ENCODE data around the gene TEX14. TPM values are rescaled to one million over a fixed set of nuclear protein-coding genes. Genes with fewer than 3 reads are reported as not detected.
"Not testable (repeated sequence)": the region's sequence is repeated elsewhere in the genome, so short reads cannot be mapped to it uniquely, and the experiment has no call there.

Gene TEX14
- total RNA-seq, 1 donor, result 0.27 TPM

- no peak for DNase-seq (ENCODE audit: low read depth in 2 of 3, low spot score in 2 of 3)
Measured at GRCh38 chr17:58570758-58571157, 121.1 kb downstream of the TEX14 start.

DNA sequence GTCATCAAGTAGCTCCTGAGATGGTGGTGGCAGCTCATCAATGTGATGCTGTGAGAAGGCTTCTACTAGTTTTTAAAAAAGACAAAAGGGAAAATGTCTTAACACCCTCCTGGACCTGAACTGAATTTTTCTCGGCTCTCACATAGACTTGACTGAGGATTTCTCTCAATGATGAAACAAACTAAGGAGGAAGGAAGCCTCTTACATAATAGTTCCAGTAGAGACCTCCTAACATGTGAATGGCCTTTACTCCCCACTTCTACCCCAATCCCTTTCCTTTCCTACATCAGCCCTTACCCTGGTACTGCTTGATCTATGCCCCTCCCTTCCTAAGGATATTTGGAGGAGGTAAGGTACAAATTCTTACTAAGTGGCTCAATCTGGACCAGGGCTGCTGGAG, 122.6 kb downstream of the TEX14 start:
- DNase-seq (ENCODE audit: low read depth in 2 of 3, low spot score in 2 of 3), result no peak

DNA sequence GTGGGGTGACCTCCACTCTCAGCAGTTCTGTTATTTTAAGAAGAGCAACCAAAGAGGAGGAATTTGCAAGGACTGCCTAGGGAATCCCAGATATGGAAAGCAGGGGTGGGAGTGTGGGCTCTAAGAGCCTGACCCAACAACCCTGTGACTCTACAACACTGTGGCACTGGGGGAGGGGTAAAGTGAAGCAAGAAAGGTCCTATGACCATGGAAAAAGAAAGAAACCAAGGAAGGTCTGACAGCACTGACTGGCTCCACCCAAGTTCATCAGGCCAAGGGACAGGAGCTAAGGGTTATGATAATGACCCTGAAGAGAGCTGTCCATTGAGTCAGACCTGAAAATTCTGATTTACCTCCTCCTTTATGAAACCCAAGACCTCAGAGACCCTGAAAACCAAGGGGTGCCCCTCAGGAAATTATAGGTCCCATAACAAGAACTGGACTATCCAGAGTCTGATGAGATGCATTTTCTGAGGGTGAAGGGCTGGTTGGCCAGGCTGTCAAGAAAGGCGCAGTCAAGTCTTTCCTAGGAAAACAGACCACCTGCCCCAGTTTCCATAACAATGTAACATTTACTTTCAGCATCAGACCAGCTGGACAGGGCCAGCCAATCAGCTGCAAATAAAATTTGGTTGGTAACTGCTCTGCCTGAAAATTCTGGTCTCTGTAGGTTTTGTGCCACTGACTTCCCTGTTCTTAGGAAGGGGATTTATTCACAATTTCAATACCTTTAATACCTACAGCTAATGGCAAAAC, 123.6 kb downstream of the TEX14 start:
- DNase-seq (ENCODE audit: low read depth in 2 of 3, low spot score in 2 of 3), result peak in 1 of 3 donors; percentile 27

GRCh38 chr17:58565389-58566311, 126.2 kb downstream of the TEX14 start:
- DNase-seq (ENCODE audit: low read depth in 2 of 3, low spot score in 2 of 3), result no peak

- no peak for DNase-seq (ENCODE audit: low read depth in 2 of 3, low spot score in 2 of 3)
Measured at GRCh38 chr17:58564971-58565370, 126.9 kb downstream of the TEX14 start.

- DNase-seq (ENCODE audit: low read depth in 2 of 3, low spot score in 2 of 3), result no peak
Measured at GRCh38 chr17:58564243-58564642, 127.6 kb downstream of the TEX14 start.

GRCh38 chr17:58560511-58560910, 131.3 kb downstream of the TEX14 start:
- DNase-seq (ENCODE audit: low read depth in 2 of 3, low spot score in 2 of 3), result no peak

GRCh38 chr17:58557981-58558380, 133.9 kb downstream of the TEX14 start:
- DNase-seq (ENCODE audit: low read depth in 2 of 3, low spot score in 2 of 3), result no peak

DNA sequence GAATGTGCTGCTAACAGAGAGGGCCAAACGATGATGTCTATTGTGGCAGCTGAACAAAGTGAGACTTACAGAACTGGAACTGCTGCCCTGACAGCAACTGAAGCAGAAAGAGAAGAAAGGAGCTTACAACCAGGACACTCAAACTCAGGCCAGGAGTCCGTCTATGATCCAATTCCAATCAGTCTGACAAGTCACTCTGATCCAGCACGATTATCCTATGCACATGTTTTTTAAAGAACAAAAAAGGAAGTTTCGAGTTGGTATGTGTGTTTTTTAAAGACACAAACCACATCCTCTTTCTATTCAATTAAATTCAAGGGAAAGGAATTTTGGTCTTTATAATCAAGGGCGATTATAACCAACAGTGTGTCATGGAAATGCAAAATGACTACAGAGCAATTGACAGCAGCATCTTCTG, 135.0 kb downstream of the TEX14 start:
- DNase-seq (ENCODE audit: low read depth in 2 of 3, low spot score in 2 of 3), result peak in 2 of 3 donors; percentile 25 to 67

DNA sequence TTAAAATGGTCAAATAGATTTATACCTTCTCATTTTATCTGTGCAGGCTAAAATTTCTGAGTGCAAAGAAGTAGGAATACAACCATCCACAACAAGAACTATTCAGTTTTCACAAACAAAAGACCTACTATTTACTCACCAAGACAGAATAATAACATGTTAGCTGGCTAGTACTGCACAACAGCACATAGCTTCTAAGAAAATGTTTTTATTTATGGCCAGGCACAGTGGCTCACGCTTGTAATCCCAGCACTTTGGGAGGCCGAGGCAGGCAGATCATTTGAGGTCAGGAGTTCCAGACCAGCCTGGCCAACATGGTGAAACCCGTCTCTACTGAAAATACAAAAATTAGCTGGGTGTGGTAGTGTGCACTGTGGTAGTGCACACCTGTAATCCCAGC, 136.7 kb downstream of the TEX14 start:
- not testable (repeated sequence) for DNase-seq (ENCODE audit: low read depth in 2 of 3, low spot score in 2 of 3)

DNA sequence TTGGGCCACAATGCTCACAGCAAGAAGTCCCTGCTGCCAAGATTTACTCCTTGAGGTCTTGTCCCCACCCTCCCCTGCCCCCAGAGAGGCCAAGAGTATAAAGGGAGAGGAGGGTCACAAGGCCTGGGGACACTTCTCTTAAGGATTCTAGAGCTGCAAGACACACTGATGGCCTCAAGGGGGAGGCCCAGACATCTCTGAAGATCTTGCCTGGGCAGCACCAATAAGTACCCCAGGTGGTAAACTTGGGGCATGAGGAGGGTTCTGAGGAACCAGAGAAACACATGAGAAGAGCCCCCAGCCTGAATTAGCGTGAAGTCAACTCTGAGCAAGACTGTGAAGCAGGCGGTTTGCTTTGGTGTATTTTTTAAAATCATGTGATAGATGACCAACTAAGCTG, 150.6 kb downstream of the TEX14 start:
- peak in 1 of 3 donors; percentile 46 for DNase-seq (ENCODE audit: low read depth in 2 of 3, low spot score in 2 of 3)

DNA sequence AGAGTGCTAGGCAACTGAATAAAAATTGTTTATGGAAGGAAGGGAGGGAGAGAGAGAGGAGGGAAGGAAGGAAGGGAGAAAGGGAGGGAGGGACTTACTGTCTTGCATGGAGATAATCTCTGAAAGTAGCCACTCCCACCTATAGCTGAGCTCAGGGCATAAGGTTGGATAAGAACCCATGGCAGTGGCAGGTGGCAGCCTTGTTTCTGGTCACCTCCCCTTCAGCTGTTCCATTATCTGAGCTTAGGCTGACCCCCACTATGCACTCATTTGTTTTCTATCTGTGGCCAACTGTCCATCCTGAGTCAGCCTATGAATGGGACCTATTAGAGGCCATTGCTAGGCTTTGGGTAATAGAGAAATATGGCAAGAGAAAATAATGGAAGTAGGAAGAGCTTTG, 152.1 kb downstream of the TEX14 start:
- DNase-seq (ENCODE audit: low read depth in 2 of 3, low spot score in 2 of 3), result no peak

GRCh38 chr17:58538811-58539409, 152.9 kb downstream of the TEX14 start:
- DNase-seq (ENCODE audit: low read depth in 2 of 3, low spot score in 2 of 3), result no peak

DNA sequence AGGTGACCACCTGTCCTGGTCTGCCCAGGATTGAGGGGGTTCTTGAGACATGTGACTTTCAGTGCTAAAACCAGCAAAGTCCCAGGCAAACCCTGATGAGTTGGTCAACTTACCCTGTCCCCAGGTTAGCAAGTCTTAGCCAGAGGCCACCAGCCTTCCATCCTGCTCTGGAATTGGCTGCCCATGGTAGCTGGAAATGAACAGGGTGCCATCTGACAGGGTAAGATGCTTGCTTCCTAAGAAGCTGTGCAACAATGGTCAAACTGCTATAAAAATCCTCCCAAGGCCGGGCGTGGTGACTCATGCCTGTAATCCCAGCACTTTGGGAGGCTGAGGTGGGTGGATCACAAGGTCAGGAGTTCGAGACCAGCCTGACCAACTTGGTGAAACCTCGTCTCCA, 154.6 kb downstream of the TEX14 start:
- DNase-seq (ENCODE audit: low read depth in 2 of 3, low spot score in 2 of 3), result no peak

DNA sequence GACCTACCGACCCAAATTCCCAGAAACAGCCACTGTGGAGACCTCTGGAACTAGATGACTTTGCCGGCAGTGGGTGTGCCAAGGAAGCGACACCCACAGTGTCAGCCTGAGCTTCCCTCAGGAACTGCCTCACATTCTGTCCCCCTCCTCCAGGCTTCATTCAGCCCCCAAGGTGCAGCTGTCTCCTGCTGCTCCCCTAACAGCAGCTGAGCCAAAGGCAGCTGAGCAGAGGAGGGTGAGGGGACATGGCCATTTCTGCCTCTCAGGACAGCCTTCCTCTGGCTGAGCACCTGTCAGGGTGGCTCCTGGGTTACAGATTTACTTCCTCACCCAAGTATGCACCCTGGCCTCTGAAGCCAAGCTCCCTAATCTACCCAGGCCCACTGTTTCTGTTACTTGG, 155.3 kb downstream of the TEX14 start:
- no peak for DNase-seq (ENCODE audit: low read depth in 2 of 3, low spot score in 2 of 3)

DNA sequence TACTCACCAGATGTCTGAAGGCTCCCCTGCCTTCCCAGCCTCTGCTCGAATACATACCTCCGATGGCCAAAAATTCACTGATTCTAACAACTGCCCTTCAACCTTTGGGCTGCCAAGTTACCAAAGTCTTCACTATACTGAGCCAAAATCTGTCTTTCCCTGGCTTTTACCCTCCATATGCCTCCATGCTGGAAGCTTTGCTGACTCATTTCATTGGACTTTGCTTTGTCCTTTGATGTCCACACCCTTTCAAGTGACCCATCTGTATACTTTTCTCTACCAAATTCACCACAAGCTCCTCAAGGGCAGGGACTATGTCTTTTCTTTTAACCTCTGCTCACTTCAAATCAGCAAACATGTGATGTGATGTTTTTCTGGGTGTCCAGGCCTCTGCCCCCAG, 156.4 kb downstream of the TEX14 start:
- DNase-seq (ENCODE audit: low read depth in 2 of 3, low spot score in 2 of 3), result no peak

DNA sequence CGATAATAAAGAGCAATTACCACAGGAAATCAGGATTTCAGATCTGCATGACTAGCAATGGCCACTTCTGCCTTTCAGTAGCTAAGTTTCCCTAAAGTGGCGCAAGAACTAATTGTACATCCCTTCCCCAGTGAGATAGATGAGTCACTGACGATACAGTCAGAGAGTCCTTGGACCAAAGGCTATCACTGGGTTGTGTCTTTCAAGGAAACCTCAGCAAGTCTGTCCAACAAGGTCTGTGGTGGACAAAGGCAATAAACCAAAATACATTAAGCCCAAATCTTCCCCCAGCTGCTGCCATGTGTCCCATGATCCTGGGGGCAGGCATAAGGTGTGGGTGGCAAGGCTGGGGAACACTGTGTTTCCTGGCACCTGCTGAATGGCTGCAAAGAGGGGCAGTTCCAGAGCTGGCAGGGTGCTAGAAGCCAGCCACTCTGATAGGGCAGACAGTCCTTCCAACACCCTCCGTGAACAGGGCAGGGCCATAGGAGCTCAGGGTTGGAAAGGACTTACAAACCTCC, 156.9 kb downstream of the TEX14 start:
- no peak for DNase-seq (ENCODE audit: low read depth in 2 of 3, low spot score in 2 of 3)

DNA sequence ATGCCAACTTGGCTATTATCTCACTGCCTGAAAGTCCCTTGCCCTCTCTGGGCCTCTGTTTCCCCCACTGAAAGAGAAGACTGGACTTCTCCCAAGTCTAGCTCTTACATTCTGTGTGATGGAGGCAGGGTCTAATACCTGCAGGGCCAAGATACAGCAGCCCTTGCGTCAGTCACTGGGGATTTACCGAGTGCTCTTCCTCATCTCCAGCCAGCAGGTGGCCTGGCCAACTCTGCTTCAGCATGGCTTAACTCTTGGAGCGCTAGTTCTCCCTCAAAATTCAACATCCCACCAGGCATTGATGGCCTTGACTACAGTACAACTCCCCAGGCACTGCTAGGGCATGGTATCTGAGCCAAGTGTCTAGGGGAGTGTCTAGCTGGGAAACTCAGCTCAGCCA, 157.5 kb downstream of the TEX14 start:
- DNase-seq (ENCODE audit: low read depth in 2 of 3, low spot score in 2 of 3), result no peak

DNA sequence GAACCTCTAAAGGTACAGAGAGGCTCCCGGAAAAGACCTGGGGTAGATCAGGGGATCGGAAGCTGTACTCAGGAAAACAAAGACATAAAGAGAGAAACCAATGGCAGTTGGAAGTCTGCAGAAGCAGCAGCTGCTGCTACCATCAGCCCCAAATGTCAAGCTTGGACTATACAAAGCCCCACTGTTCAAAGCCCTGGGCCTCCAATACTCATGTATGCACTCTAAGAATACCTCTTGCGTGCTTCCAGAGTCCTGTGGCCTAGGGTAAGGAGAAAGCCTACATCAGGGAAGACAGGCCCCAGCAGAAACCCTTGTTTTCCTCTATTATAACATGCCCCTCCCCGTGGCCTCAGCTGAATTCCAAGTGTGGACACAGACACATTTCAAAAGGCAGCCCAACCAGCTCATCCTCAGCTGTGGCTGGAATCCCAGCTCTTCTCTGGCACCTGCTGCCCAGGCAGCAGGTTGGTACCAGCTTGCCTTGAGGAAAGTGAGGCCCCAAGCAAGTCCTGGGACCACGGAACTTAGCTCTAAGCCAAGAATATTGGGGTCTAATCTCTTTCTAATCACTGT, 158.1 kb downstream of the TEX14 start:
- DNase-seq (ENCODE audit: low read depth in 2 of 3, low spot score in 2 of 3), result no peak

- no peak for DNase-seq (ENCODE audit: low read depth in 2 of 3, low spot score in 2 of 3)
Measured at GRCh38 chr17:58532555-58532951, 159.3 kb downstream of the TEX14 start.
